Measurements from ENCODE around the gene HSPG2. TPM values are rescaled to one million over a fixed set of nuclear protein-coding genes. Genes with fewer than 3 reads are reported as not detected.

HSPG2 gene
- total and polyA plus RNA-seq, 10 of the 15 experiments (the other 5 are each of a cell fraction or from before 2014, with no cell fraction given) = 0.30 to 3.4 (median 0.73) TPM; not detected in 2

GRCh38 chr1:21834666-21835065, 102.4 kb downstream of the HSPG2 start:
- CTCF ChIA-PET = interaction anchor here (0.8 kb wide), 1 partner anchor 25 kb away, joined by 3 read pairs; no protein-coding TSS in a partner anchor
- in situ Hi-C loops (cut with MboI) (no loop called here), intact Hi-C loops (cut with micrococcal nuclease; ENCODE audit: unreplicated experiment) (no loop called here)
- H3K4me3 ChIP-seq = no peak overlapping the region
- FAIRE-seq (no peak), DNase-seq (ENCODE audit: low read depth, low spot score) (no peak), ATAC-seq (no peak)
- peaks cover 7% of the 10 kb centered on the region; the same call in 1 of the 3 replicates for H3K9me3 ChIP-seq (replicated peaks; ENCODE audit: control insufficient read depth, insufficient read depth, low read length)
- no peaks in the 10 kb centered on the region for H3K79me2 ChIP-seq (ENCODE audit: control insufficient read depth, insufficient read depth, low read length)
- POLR2A ChIA-PET = no interaction called here
- no peaks in the 10 kb centered on the region for H3K27me3 ChIP-seq (replicated peaks in 1 of 2; ENCODE audit: control insufficient read depth in 2 of 2, insufficient read depth in 2 of 2, low read length in 1 of 2)
- BruUV-seq (replicated peaks) = no TSS peak
- H3K4me1 ChIP-seq (ENCODE audit: control insufficient read depth, insufficient read depth, low read length) = no peaks in the 10 kb centered on the region
- H3K27ac ChIP-seq (ENCODE audit: control insufficient read depth, insufficient read depth) = no peak overlapping the region
- RAD21 ChIA-PET (ENCODE audit: unreplicated experiment) = no interaction called here
- 73% methylated on average over 16 of the region's 16 CpGs for WGBS (ENCODE audit: insufficient coverage, insufficient replicate concordance, low lambda C conversion rate, missing lambda C conversion rate)
- H4K20me1 ChIP-seq (ENCODE audit: control insufficient read depth, insufficient read depth) = no peaks in the 10 kb centered on the region
- no peak overlapping the region for H3K9ac ChIP-seq (ENCODE audit: control insufficient read depth, insufficient read depth, low read length)
- no peak overlapping the region for H2AFZ ChIP-seq (ENCODE audit: control insufficient read depth, low read depth, low read length)
- no peak overlapping the region for H3K4me2 ChIP-seq (ENCODE audit: control insufficient read depth, insufficient read depth)
- H3K36me3 ChIP-seq (ENCODE audit: control insufficient read depth in 2 of 2, insufficient read depth in 2 of 2, low read length in 1 of 2) = no peaks in the 10 kb centered on the region
- TF ChIP-seq STAT3 (IDR thresholded peaks at IDR 0.05; ENCODE audit: low read depth, low read length) (no peak), ZNF217 (IDR thresholded peaks at IDR 0.05) (no peak), ZBTB33 (IDR thresholded peaks at IDR 0.05) (no peak), NFIC (IDR thresholded peaks at IDR 0.05; ENCODE audit: low read depth, low read length) (no peak), BMI1 (IDR thresholded peaks at IDR 0.05; ENCODE audit: borderline replicate concordance) (no peak), HDAC6 (IDR thresholded peaks at IDR 0.05; ENCODE audit: unreplicated experiment) (no peak), MTA3 (IDR thresholded peaks at IDR 0.05; ENCODE audit: borderline replicate concordance, low read length) (no peak)
- TF ChIP-seq, protein P1, sequence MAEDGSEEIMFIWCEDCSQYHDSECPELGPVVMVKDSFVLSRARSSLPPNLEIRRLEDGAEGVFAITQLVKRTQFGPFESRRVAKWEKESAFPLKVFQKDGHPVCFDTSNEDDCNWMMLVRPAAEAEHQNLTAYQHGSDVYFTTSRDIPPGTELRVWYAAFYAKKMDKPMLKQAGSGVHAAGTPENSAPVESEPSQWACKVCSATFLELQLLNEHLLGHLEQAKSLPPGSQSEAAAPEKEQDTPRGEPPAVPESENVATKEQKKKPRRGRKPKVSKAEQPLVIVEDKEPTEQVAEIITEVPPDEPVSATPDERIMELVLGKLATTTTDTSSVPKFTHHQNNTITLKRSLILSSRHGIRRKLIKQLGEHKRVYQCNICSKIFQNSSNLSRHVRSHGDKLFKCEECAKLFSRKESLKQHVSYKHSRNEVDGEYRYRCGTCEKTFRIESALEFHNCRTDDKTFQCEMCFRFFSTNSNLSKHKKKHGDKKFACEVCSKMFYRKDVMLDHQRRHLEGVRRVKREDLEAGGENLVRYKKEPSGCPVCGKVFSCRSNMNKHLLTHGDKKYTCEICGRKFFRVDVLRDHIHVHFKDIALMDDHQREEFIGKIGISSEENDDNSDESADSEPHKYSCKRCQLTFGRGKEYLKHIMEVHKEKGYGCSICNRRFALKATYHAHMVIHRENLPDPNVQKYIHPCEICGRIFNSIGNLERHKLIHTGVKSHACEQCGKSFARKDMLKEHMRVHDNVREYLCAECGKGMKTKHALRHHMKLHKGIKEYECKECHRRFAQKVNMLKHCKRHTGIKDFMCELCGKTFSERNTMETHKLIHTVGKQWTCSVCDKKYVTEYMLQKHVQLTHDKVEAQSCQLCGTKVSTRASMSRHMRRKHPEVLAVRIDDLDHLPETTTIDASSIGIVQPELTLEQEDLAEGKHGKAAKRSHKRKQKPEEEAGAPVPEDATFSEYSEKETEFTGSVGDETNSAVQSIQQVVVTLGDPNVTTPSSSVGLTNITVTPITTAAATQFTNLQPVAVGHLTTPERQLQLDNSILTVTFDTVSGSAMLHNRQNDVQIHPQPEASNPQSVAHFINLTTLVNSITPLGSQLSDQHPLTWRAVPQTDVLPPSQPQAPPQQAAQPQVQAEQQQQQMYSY (CRISPR knock-in tag; IDR thresholded peaks at IDR 0.05) = no peak
- TF ChIP-seq, protein P2, sequence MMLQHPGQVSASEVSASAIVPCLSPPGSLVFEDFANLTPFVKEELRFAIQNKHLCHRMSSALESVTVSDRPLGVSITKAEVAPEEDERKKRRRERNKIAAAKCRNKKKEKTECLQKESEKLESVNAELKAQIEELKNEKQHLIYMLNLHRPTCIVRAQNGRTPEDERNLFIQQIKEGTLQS (IDR thresholded peaks at IDR 0.05; ENCODE audit: borderline replicate concordance, extremely low read depth, low read depth, low read length) = no peak
- SMC1A ChIA-PET (ENCODE audit: uncharacterized antibody, unreplicated experiment) = no interaction called here

Data from GM12878 (cell line).